Peyer's patch (tissue), 4 donors: Measurements from ENCODE around the gene CA5A. TPM values are rescaled to one million over a fixed set of nuclear protein-coding genes. Genes with fewer than 3 reads are reported as not detected.
A peak's percentile ranks its signal among the peaks of the same experiment; 100 is the strongest.
"Not testable (repeated sequence)": the region's sequence is repeated elsewhere in the genome, so short reads cannot be mapped to it uniquely, and the experiment has no call there.

ENCODE experiments used
- DNase-seq, 3 donors: peaks; one replicate each; pipeline ENCODE4 v3.0.0-alpha.2; 2017 to 2019
- H3K27ac ChIP-seq, 4 donors: fragments of 200-600 bp; sonication (generic); one replicate each; pipeline ENCODE4 v1.5.1; 2016 to 2019
- H3K27me3 ChIP-seq, 2 donors: fragments of 200-600 bp; sonication (generic); one replicate each; pipeline ENCODE4 v1.5.1; 2019
- H3K36me3 ChIP-seq, 3 donors: fragments of 200-600 bp; sonication (generic); one replicate each; pipeline ENCODE4 v1.5.1; 2016 to 2019
- H3K4me1 ChIP-seq, 4 donors: fragments of 200-600 bp; sonication (generic); one replicate each; pipeline ENCODE4 v1.5.1; 2016 to 2019
- H3K4me3 ChIP-seq, 4 donors: fragments of 200-600 bp; sonication (generic); 1 replicate in 3 of 4; 2 replicates in 1 of 4; pipeline ENCODE4 v1.5.1; 2016 to 2019; ENCODE audit warnings: mild to moderate bottlenecking in 1 of 4
- H3K9me3 ChIP-seq, 4 donors: fragments of 200-600 bp; sonication (generic); one replicate each; pipeline ENCODE4 v1.5.1; 2016 to 2019; ENCODE audit warnings: mild to moderate bottlenecking in 1 of 4
- POLR2A ChIP-seq, 2 donors: fragments of 450-650 bp; IDR thresholded peaks; one replicate each; pipeline ENCODE4 v1.5.1; 2017; ENCODE audit warnings: antibody characterized with exemption in 2 of 2, mild to moderate bottlenecking in 2 of 2, moderate library complexity in 2 of 2
- total RNA-seq, 4 donors: library from RNA; depleted of rRNA; stranded (reverse); fragments of >200 nt; gene quantifications; one replicate each; pipeline ENCODE4 v1.1.0, GENCODE V29; 2016
- TF ChIP-seq, protein P1 (sequence below), 6 experiments: fragments of 450-650 bp in 4 of 6; fragments of 200-600 bp in 2 of 6; sonication (generic) in 1 of 6; IDR thresholded peaks; one replicate each; pipeline ENCODE4 v1.5.1; 2017 to 2019; ENCODE audit warnings: antibody characterized with exemption in 6 of 6, mild to moderate bottlenecking in 3 of 6, moderate library complexity in 1 of 6

The CA5A gene
- total RNA-seq, 4 donors from 2014 or later = not detected

- not testable (repeated sequence) for H3K9me3 ChIP-seq, H3K27me3 ChIP-seq, H3K36me3 ChIP-seq
- peak in 1 of 2 donors; percentile 81 for TF ChIP-seq POLR2A (IDR thresholded peaks at IDR 0.05)
- peak; percentile 85 to 94 (median 89) for DNase-seq
- peak within 1 kb of the TSS; percentile 57 to 82 (median 74) for H3K27ac ChIP-seq
- peak within 1 kb of the TSS; percentile 59 to 66 (median 62) for H3K4me3 ChIP-seq
- H3K4me1 ChIP-seq = peaks cover 0 to 30% (median 6%) of the 10 kb centered on the region in 4 donors
These were observed 67.1 kb downstream of the CA5A start, which contains the start of gene SLC7A5 for GRCh38 chr16:87869061-87869878. Gene SLC7A5 (minus strand): TSS chr16:87869507. CDS start chr16:87869422, 85 bp downstream.

GRCh38 chr16:87868254-87869029, 67.9 kb downstream of the CA5A start:
- not testable (repeated sequence) for H3K27me3 ChIP-seq, H3K36me3 ChIP-seq, H3K9me3 ChIP-seq, DNase-seq
- H3K4me1 ChIP-seq = peaks cover 0 to 30% (median 6%) of the 10 kb centered on the region in 4 donors
- peak overlapping the region; percentile 59 to 66 (median 62) for H3K4me3 ChIP-seq
- H3K27ac ChIP-seq = peak overlapping the region; percentile 57 to 82 (median 74)

DNA sequence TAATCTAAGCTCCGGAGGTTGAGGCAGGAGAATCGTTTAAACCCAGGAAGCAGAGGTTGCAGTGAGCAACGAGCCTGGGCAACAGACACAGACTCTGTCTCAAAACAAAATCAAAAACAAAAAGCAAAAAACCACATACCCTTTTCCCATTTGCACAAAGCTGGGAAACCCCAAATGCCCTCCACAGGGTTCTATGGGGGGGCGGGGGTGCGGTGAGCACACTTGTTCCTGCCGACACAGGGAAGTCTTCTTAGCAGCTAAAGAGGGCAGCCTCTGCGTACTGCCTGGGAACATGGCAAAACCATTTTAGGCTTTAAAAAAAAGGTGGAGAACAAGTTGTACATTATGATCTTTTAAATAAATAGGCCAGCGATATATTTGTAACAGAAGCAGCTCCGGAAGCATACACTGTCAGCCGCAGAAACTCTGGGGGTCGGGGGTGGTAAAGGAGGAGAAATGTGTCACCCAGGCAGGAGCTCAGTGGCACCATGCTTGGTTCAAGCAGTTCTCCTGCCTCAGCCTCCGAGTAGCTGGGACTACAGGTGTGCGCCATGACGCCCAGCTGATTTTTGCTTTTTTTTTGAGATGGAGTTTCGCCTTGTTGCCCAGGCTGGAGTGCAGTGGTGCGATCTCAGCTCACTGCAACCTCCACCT, 70.3 kb downstream of the CA5A start:
- not testable (repeated sequence) for H3K27me3 ChIP-seq, H3K36me3 ChIP-seq, H3K9me3 ChIP-seq
- DNase-seq = peak in 2 of 3 donors; percentile 66 to 78
- Histone ChIP-seq H3K4me1 (peaks cover 0 to 26% (median 6%) of the 10 kb centered on the region in 4 donors), H3K27ac (peak overlapping the region; percentile 39 to 82 (median 52)), H3K4me3 (peak overlapping the region in 2 of 4 donors; percentile 7 to 30)

DNA sequence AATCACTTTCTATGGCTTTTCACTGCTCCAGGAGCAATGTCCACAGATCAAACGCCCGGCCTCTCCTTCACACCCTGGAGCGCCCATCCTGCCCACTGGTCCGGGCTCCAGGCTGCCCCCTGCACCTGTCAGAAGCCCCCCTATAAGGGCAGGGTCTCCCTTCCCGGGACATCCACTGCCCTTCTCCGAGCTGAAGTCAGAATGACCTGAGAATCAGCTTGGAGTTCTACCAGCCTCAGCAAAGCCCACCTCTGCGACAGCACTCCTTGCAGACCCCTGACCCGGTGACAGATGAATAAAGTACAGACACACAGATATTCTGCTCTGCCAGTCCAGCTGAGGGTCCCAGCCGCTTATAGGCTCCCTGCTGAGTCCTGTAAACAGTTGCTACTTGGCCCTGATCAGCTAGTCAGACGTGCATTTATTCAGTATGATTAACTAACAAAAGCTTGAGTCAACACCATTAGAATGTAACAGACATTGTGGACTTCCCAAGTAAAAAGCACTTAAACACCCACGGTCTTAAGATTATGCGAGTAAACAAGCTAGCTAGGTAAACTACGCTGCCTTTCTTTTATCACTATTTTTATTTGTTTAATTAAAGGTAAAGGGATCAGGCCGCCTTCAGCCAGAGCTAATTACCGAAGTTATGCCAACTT, 71.9 kb downstream of the CA5A start:
- Histone ChIP-seq H3K4me3 (no peak overlapping the region), H3K27me3 (no peaks in the 10 kb centered on the region), H3K4me1 (peaks cover 0 to 19% (median 6%) of the 10 kb centered on the region in 4 donors), H3K36me3 (no peaks in the 10 kb centered on the region), H3K9me3 (no peaks in the 10 kb centered on the region), H3K27ac (peak overlapping the region in 1 of 4 donors; percentile 10)
- no peak for DNase-seq
- TF ChIP-seq POLR2A (IDR thresholded peaks at IDR 0.05) = no peak
- TF ChIP-seq, protein P1, sequence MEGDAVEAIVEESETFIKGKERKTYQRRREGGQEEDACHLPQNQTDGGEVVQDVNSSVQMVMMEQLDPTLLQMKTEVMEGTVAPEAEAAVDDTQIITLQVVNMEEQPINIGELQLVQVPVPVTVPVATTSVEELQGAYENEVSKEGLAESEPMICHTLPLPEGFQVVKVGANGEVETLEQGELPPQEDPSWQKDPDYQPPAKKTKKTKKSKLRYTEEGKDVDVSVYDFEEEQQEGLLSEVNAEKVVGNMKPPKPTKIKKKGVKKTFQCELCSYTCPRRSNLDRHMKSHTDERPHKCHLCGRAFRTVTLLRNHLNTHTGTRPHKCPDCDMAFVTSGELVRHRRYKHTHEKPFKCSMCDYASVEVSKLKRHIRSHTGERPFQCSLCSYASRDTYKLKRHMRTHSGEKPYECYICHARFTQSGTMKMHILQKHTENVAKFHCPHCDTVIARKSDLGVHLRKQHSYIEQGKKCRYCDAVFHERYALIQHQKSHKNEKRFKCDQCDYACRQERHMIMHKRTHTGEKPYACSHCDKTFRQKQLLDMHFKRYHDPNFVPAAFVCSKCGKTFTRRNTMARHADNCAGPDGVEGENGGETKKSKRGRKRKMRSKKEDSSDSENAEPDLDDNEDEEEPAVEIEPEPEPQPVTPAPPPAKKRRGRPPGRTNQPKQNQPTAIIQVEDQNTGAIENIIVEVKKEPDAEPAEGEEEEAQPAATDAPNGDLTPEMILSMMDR (IDR thresholded peaks at IDR 0.05) = no peak

DNA sequence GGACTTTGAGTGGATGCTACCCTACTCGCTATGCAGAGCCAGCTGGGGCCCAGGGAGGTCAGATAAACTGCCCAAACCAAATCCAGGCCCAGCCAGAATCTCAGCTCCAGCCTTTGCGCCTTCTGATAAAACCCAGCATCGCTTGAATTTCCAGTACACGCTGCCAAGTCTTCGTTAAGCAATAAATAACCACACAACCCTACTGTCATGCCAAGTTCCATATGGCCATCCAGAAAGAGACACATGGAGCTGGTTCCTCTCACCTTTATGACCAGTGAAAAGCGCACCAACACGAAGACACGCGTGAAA, 73.0 kb downstream of the CA5A start:
- H3K27me3 ChIP-seq, H3K36me3 ChIP-seq, DNase-seq, H3K4me3 ChIP-seq, H3K9me3 ChIP-seq, H3K4me1 ChIP-seq: not testable (repeated sequence)
- peak overlapping the region in 2 of 4 donors; percentile 0 to 31 for H3K27ac ChIP-seq

GRCh38 chr16:87862597-87863326, 73.6 kb downstream of the CA5A start:
- not testable (repeated sequence) for H3K36me3 ChIP-seq, H3K9me3 ChIP-seq, H3K27me3 ChIP-seq, H3K4me3 ChIP-seq, H3K4me1 ChIP-seq, DNase-seq
- peak overlapping the region in 2 of 4 donors; percentile 0 to 31 for H3K27ac ChIP-seq

DNA sequence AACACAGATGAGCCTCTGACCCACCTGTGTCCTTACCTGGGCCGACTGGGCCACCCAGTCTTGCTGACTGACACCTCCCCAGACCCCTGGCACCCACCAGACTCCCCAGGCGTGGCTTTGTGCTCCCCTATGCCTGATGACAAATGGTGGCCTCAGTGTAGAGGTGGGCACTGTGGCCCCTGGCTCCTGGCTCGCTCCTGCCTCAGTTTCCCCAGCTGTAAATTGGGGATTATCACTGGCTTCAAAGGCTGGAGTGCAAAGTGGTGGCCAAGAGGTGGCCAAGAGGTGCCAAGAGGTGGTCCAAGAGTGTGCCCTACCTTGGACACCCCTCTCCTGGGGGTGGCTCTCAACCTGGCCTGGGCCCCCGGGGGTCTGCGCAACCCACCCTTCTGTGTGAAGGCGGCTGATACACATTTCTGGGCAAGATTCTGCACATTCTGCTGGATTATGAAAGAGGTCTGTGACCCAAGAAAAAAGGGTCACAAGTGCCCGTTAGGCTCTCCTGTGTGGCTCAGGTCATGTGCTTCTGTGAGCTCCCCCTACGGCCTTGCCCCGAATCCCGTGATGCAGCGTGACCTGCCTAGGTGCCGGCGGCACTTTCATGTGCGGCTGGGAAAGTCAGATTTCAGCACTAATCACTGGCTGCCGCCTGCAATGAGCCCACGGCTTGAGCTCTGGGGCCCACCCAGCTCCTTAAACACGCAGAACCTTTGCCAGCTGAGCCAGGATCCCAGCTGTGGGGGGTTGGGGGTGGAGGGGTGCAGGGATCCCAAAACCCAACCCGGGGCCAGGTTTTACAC, 74.8 kb downstream of the CA5A start:
- H3K4me1 ChIP-seq, H3K4me3 ChIP-seq, H3K27me3 ChIP-seq, DNase-seq, H3K9me3 ChIP-seq, H3K36me3 ChIP-seq: not testable (repeated sequence)
- H3K27ac ChIP-seq = peak overlapping the region in 1 of 4 donors; percentile 17
